Measurements from ENCODE around the gene MEIKIN. TPM values are rescaled to one million over a fixed set of nuclear protein-coding genes. Genes with fewer than 3 reads are reported as not detected.

The MEIKIN gene, protein sequence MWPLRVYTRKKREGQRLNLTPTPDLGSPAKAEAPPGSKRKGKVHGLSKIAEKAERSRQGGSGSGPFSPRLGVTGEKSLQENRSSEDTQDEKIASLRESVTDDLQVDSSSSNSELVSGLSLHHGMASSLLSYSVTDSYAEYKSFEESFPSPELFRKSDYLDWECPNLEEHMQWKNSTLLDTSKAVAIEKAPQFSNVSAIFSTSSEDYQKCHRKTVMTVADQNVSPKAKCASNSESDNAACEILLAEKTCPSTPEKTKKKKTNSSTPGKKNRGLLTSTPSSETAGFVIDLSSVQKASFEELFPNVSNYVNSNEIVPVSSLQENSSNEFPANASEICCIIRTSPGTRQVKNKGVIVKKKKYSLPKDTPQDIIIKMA
- not detected in 2 replicates for total RNA-seq
- not detected in 2 replicates for polyA plus RNA-seq
- polyA plus RNA-seq (2011; cell fraction: cytosol; rRNA removed) = not detected in 2 replicates
- polyA plus RNA-seq (2011; cell fraction: nucleus; rRNA removed) = not detected in 2 replicates
- polyA plus RNA-seq (2012) = not detected in 2 replicates
- not detected in 2 replicates for polyA minus RNA-seq
- polyA minus RNA-seq (2011; cell fraction: cytosol; rRNA and poly(A)+ RNA removed) = not detected
- not detected in 2 replicates for polyA minus RNA-seq (2011; cell fraction: nucleus; rRNA and poly(A)+ RNA removed)
- not detected for Bru-seq, nascent RNA
- not detected for BruChase-seq, experiment 1, labeled RNA remaining after a 6-hour chase
- not detected for BruChase-seq, experiment 2, labeled RNA remaining after a 2-hour chase
- long read RNA-seq = 0 reads

DNA sequence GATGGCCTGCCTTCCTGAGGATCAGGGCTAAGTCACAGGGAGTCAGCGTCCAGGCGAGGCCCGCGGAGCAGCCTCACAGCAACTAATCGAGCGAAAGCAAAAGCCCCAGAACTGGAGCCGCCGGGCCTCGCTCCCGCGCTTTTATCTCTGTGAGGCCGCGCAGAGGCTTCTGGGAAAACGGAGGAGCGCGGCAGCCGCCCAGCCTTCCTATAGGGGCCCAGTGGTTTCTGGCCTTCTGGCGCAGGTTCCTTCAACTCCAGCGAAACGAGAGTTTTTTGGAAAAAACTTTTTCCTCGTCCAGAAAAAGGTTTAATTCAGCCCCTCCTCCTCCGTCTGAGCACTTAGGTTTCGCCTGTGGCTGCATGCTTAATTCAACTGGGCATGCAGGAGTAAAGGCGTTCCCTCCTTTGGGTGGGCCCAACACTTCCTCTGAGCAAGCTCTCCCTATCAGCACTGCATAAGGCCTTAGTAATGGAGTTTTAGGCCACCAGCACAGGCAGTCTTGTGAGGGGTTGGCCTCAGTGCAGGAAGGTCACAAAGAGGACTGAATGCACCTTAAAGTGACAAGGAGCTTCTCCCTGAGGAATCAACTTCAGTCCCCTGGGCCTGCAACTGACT, at the start of gene MEIKIN:
TSS of gene MEIKIN (minus strand) at position 113 of the 618 bp plus-strand sequence. CDS start 158 bp downstream, outside the sequence.
- Histone ChIP-seq H3K9me1 (replicated peaks; ENCODE audit: control insufficient read depth, extremely low read depth, insufficient read depth, low read length) (no peaks in the 10 kb centered on the region), H3K27me3 (ENCODE audit: control insufficient read depth in 2 of 2, insufficient read depth in 2 of 2, low read length in 2 of 2) (peaks cover 3 to 4% of the 10 kb centered on the region in 2 experiments), H3K4me3 (replicated peaks in 1 of 3; ENCODE audit: insufficient read depth in 1 of 3, low read depth in 1 of 3, low read length in 3 of 3) (no peak within 1 kb of the TSS), H4K20me1 (replicated peaks; ENCODE audit: control insufficient read depth, extremely low read depth, insufficient read depth, low read length) (no peaks in the 10 kb centered on the region), H3K4me2 (ENCODE audit: insufficient read depth, low read length) (no peak within 1 kb of the TSS), H3K9ac (replicated peaks; ENCODE audit: extremely low read depth, insufficient read depth, low read length) (no peak within 1 kb of the TSS), H3K4me1 (ENCODE audit: control insufficient read depth, extremely low read depth, insufficient read depth, low read length) (no peaks in the 10 kb centered on the region), H3K36me3 (ENCODE audit: control insufficient read depth in 2 of 2, extremely low read depth in 1 of 2, insufficient read depth in 2 of 2, low read length in 2 of 2) (no peaks in the 10 kb centered on the region), H3K27ac (ENCODE audit: insufficient read depth, low read depth, low read length) (no peak within 1 kb of the TSS), H2AFZ (ENCODE audit: low read depth, low read length) (no peak within 1 kb of the TSS), H3K9me3 (replicated peaks; ENCODE audit: control insufficient read depth, insufficient read depth, low read length) (no peaks in the 10 kb centered on the region), H3K79me2 (ENCODE audit: control insufficient read depth, insufficient read depth, low read length) (no peaks in the 10 kb centered on the region)
- FAIRE-seq (no peak), DNase-seq (ENCODE audit: low read depth, low spot score) (no peak)
- ChIA-PET POLR2A (no interaction called here), CTCF (no interaction called here)
- TF ChIP-seq, protein P1, sequence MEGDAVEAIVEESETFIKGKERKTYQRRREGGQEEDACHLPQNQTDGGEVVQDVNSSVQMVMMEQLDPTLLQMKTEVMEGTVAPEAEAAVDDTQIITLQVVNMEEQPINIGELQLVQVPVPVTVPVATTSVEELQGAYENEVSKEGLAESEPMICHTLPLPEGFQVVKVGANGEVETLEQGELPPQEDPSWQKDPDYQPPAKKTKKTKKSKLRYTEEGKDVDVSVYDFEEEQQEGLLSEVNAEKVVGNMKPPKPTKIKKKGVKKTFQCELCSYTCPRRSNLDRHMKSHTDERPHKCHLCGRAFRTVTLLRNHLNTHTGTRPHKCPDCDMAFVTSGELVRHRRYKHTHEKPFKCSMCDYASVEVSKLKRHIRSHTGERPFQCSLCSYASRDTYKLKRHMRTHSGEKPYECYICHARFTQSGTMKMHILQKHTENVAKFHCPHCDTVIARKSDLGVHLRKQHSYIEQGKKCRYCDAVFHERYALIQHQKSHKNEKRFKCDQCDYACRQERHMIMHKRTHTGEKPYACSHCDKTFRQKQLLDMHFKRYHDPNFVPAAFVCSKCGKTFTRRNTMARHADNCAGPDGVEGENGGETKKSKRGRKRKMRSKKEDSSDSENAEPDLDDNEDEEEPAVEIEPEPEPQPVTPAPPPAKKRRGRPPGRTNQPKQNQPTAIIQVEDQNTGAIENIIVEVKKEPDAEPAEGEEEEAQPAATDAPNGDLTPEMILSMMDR (IDR thresholded peaks at IDR 0.05; ENCODE audit: extremely low read depth in 1 of 2, insufficient read depth in 1 of 2, low read depth in 1 of 2, low read length in 2 of 2) = no peak
- TF ChIP-seq GATA2 (IDR thresholded peaks at IDR 0.05; ENCODE audit: insufficient read depth, insufficient read length, low read depth, low read length) = no peak
- no peak for TF ChIP-seq EZH2 (IDR thresholded peaks at IDR 0.05; ENCODE audit: borderline replicate concordance, low read depth, low read length, severe bottlenecking)
- TF ChIP-seq, protein P2, sequence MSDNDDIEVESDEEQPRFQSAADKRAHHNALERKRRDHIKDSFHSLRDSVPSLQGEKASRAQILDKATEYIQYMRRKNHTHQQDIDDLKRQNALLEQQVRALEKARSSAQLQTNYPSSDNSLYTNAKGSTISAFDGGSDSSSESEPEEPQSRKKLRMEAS (IDR thresholded peaks at IDR 0.05; ENCODE audit: insufficient read depth, insufficient read length) = no peak
- no peak for TF ChIP-seq MYC (IDR thresholded peaks at IDR 0.05; ENCODE audit: low read depth, low read length)
- no peak for TF ChIP-seq JUN (IDR thresholded peaks at IDR 0.05; ENCODE audit: borderline replicate concordance, insufficient read depth, insufficient read length, low read depth)
- no peak for TF ChIP-seq FOS (IDR thresholded peaks at IDR 0.05; ENCODE audit: borderline replicate concordance, insufficient read depth, low read length)
- no peak for TF ChIP-seq POLR2AphosphoS5 (IDR thresholded peaks at IDR 0.05; ENCODE audit: insufficient read depth, low read depth, low read length)
- TF ChIP-seq POLR2A (IDR thresholded peaks at IDR 0.05; ENCODE audit: low read depth, low read length) = no peak
- no TSS peak for BruUV-seq (replicated peaks)
- dilution Hi-C loops (cut with MboI; ENCODE audit: extremely low pct_ligation_motif_present, low sequenced_read_pairs) (no loop called here), intact Hi-C loops (cut with micrococcal nuclease) (no loop called here)

Measured in endothelial cell of umbilical vein (primary cell).